HepG2 (cell line): Measurements from ENCODE around the gene PPP4R3A. TPM values are rescaled to one million over a fixed set of nuclear protein-coding genes. Genes with fewer than 3 reads are reported as not detected.

ENCODE experiments used
- E2F2 ChIP-seq: sonication (generic); formaldehyde crosslinking; IDR thresholded peaks from 2 replicates; pipeline ENCODE4 v1.4.0; 2020; ENCODE audit warnings: missing genetic modification reagents, borderline replicate concordance
- GATAD2A ChIP-seq: IDR thresholded peaks from 2 replicates; pipeline ENCODE4 v1.6.1; 2016
- HINFP ChIP-seq: sonication (generic); formaldehyde crosslinking; IDR thresholded peaks from 2 replicates; pipeline ENCODE4 v1.4.0; 2020; ENCODE audit warnings: low read depth, mild to moderate bottlenecking, missing genetic modification reagents
- HOXA7 ChIP-seq: sonication (generic); formaldehyde crosslinking; IDR thresholded peaks from 2 replicates; pipeline ENCODE4 v1.8.1; 2022; ENCODE audit warnings: mild to moderate bottlenecking, missing genetic modification reagents, moderate library complexity
- MLX ChIP-seq: IDR thresholded peaks from 2 replicates; pipeline ENCODE4 v1.6.1; 2016
- MTF2 ChIP-seq: sonication (generic); formaldehyde crosslinking; IDR thresholded peaks from 2 replicates; pipeline ENCODE4 v1.5.0; 2020; ENCODE audit warnings: missing genetic modification reagents, borderline replicate concordance
- RAD21 ChIP-seq: fragments of 450-650 bp; formaldehyde crosslinking; IDR thresholded peaks from 2 replicates; pipeline ENCODE4 v1.5.0; 2020; ENCODE audit warnings: mild to moderate bottlenecking
- ZBTB8A ChIP-seq: sonication (generic); formaldehyde crosslinking; IDR thresholded peaks from 2 replicates; pipeline ENCODE4 v1.4.0; 2020; ENCODE audit warnings: mild to moderate bottlenecking, low read depth, missing genetic modification reagents, borderline replicate concordance
- ZFP37 ChIP-seq: sonication (generic); formaldehyde crosslinking; IDR thresholded peaks from 2 replicates; pipeline ENCODE4 v1.4.0; 2020; ENCODE audit warnings: missing genetic modification reagents, borderline replicate concordance
- ZNF121 ChIP-seq: sonication (generic); formaldehyde crosslinking; IDR thresholded peaks from 2 replicates; pipeline ENCODE4 v1.5.0; 2020; ENCODE audit warnings: mild to moderate bottlenecking, missing genetic modification reagents
- ZNF160 ChIP-seq: sonication (generic); formaldehyde crosslinking; IDR thresholded peaks from 2 replicates; pipeline ENCODE4 v1.8.0; 2022; ENCODE audit warnings: mild to moderate bottlenecking, inconsistent platforms, missing genetic modification reagents
- ZNF281 ChIP-seq: sonication (generic); formaldehyde crosslinking; IDR thresholded peaks from 2 replicates; pipeline ENCODE4 v1.4.0; 2020; ENCODE audit warnings: missing genetic modification reagents, borderline replicate concordance
- ZNF343 ChIP-seq: sonication (generic); formaldehyde crosslinking; IDR thresholded peaks from 2 replicates; pipeline ENCODE4 v1.4.0; 2020; ENCODE audit warnings: mild to moderate bottlenecking, missing genetic modification reagents
- ZNF629 ChIP-seq: sonication (generic); formaldehyde crosslinking; conservative IDR thresholded peaks from 2 replicates; pipeline ENCODE4 v1.5.0; 2020; ENCODE audit warnings: missing genetic modification reagents
- ZNF670 ChIP-seq: sonication (generic); formaldehyde crosslinking; IDR thresholded peaks from 2 replicates; pipeline ENCODE4 v1.8.0; 2022; ENCODE audit warnings: mild to moderate bottlenecking, missing genetic modification reagents, borderline replicate concordance
- polyA plus RNA-seq, 8 experiments: library from polyadenylated mRNA; depleted of rRNA in 3 of 8; stranded (reverse) in 7 of 8; unstranded in 1 of 8; fragments of >200 nt; fragmentation: Illumina TruSeq in 4 of 8; extraction: Trizol in 4 of 8; gene quantifications; 2 replicates each; pipeline versions ENCODE4 v1.2.1 to v1.2.3, GENCODE V29; 2011 to 2016; ENCODE audit warnings: low read depth in 4 of 8, missing spikeins in 1 of 8, mixed read lengths in 1 of 8; ENCODE audit not compliant: insufficient read depth in 1 of 8
- total RNA-seq, 5 experiments: library from RNA; depleted of rRNA; stranded (reverse); fragments of >200 nt; fragmentation: Illumina TruSeq; extraction: Trizol; gene quantifications; 2 replicates each; pipeline ENCODE4 v1.2.3, GENCODE V29; 2016; ENCODE audit warnings: low read depth in 1 of 5
- TF ChIP-seq, protein P1 (sequence below): sonication (generic); formaldehyde crosslinking; IDR thresholded peaks from 2 replicates; pipeline ENCODE4 v1.5.0; 2020; ENCODE audit warnings: missing genetic modification reagents, mild to moderate bottlenecking, borderline replicate concordance
- TF ChIP-seq, protein P2 (sequence below): sonication (generic); formaldehyde crosslinking; IDR thresholded peaks from 2 replicates; pipeline ENCODE4 v1.4.0; 2020; ENCODE audit warnings: mild to moderate bottlenecking, missing genetic modification reagents
- TF ChIP-seq, protein P3 (sequence below): sonication (generic); formaldehyde crosslinking; IDR thresholded peaks from 2 replicates; pipeline ENCODE4 v1.4.0; 2020; ENCODE audit warnings: missing genetic modification reagents

The PPP4R3A gene
- total and polyA plus RNA-seq, 2 of the 13 experiments (the other 11 are each of a cell fraction or from before 2014, with no cell fraction given), result 22.5 to 57.4 TPM

DNA sequence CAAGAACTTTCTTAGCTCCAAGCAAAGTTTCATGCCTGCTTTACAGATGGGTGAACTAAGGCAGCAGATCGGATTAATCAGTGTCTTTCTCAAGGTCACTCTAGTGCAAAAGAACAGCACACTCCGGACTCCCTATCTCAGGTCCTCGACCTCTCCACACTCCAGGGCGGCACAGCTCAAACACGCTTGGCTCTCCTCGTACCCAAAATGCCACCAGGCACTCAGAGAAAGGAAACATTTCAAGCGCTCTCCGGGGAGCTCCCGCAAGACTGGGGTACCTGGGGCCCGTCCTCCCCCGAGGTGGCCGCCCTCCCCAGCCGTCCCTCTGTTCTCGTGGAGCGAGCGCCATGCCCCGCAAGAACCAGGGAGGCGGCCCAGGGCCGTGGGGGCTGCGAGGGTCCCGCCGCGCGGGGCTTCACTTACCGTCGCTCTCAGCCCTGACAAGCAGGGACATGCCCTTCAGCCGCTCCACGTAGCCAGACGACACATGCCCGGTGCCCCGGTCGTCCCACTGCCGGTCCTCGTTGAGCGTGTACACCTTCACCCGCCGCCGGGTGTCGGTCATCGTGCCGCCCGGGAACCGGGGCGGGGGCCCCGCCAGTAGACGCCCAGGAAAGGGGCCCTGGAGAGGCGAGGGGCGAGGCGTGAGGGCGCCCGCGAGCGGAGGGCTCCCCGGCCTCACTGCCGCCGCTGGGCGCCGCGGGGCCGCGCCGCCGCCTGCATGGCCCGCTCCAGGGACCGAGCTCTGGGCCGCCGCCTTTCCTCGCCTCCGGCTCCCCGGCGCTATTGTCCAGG, 830 bp downstream of the PPP4R3A start (continued):
- TF ChIP-seq HINFP, result no peak
- TF ChIP-seq, protein P1, sequence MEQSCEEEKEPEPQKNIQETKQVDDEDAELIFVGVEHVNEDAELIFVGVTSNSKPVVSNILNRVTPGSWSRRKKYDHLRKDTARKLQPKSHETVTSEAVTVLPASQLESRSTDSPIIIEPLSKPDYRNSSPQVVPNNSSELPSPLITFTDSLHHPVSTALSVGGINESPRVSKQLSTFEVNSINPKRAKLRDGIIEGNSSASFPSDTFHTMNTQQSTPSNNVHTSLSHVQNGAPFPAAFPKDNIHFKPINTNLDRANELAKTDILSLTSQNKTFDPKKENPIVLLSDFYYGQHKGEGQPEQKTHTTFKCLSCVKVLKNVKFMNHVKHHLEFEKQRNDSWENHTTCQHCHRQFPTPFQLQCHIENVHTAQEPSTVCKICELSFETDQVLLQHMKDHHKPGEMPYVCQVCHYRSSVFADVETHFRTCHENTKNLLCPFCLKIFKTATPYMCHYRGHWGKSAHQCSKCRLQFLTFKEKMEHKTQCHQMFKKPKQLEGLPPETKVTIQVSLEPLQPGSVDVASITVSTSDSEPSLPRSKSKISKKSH (CRISPR knock-in tag), result peak; percentile 39; the same call in 1 of the 2 replicates
- peak; percentile 36; the same call in 1 of the 2 replicates for TF ChIP-seq GATAD2A
- TF ChIP-seq ZBTB8A (CRISPR knock-in tag), result no peak
- TF ChIP-seq ZNF160, result no peak
- no peak for TF ChIP-seq HOXA7 (CRISPR knock-in tag)
- TF ChIP-seq, protein P2, sequence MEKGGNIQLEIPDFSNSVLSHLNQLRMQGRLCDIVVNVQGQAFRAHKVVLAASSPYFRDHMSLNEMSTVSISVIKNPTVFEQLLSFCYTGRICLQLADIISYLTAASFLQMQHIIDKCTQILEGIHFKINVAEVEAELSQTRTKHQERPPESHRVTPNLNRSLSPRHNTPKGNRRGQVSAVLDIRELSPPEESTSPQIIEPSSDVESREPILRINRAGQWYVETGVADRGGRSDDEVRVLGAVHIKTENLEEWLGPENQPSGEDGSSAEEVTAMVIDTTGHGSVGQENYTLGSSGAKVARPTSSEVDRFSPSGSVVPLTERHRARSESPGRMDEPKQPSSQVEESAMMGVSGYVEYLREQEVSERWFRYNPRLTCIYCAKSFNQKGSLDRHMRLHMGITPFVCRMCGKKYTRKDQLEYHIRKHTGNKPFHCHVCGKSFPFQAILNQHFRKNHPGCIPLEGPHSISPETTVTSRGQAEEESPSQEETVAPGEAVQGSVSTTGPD, result no peak
- TF ChIP-seq ZNF670 (CRISPR knock-in tag), result no peak
- peak; percentile 13; the same call in 1 of the 2 replicates for TF ChIP-seq RAD21 (CRISPR knock-in tag)
- TF ChIP-seq E2F2, result no peak
- peak; percentile 95 for TF ChIP-seq ZNF629 (CRISPR knock-in tag)
- TF ChIP-seq ZNF121 (CRISPR knock-in tag), result peak; percentile 26; the same call in 1 of the 2 replicates
- no peak for TF ChIP-seq MTF2 (CRISPR knock-in tag)
- TF ChIP-seq ZFP37 (CRISPR knock-in tag), result no peak
- TF ChIP-seq ZNF281 (CRISPR knock-in tag), result no peak
- TF ChIP-seq MLX, result no peak
- TF ChIP-seq, protein P3, sequence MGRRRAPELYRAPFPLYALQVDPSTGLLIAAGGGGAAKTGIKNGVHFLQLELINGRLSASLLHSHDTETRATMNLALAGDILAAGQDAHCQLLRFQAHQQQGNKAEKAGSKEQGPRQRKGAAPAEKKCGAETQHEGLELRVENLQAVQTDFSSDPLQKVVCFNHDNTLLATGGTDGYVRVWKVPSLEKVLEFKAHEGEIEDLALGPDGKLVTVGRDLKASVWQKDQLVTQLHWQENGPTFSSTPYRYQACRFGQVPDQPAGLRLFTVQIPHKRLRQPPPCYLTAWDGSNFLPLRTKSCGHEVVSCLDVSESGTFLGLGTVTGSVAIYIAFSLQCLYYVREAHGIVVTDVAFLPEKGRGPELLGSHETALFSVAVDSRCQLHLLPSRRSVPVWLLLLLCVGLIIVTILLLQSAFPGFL (CRISPR knock-in tag), result no peak
- 0 out of 2 replicates have a peak, but pooled peaks have one; percentile 28 for TF ChIP-seq ZNF343 (CRISPR knock-in tag)
